GM10248 (cell line): ENCODE results near the gene NOL11.

ENCODE experiments used
- CTCF ChIA-PET: fragments of 300-600 bp; sonication (Branson Sonifier 250); formaldehyde crosslinking; extraction: SDS; loops from one replicate; lab custom pipeline; 2021; ENCODE audit warnings: antibody characterized with exemption; lab: Yijun Ruan, JAX
- POLR2A ChIA-PET: fragments of 350-650 bp; sonication (Branson Sonifier 250); formaldehyde crosslinking; extraction: SDS; loops from one replicate; lab custom pipeline; 2020; ENCODE audit warnings: antibody characterized with exemption; lab: Yijun Ruan, JAX
- DNase-seq: peaks from one replicate; pipeline ENCODE4 v3.0.0; 2012; ENCODE audit errors: extremely low spot score
- CTCF ChIP-seq: IDR thresholded peaks from 2 replicates; pipeline ENCODE4 v1.5.1; 2012; ENCODE audit warnings: mild to moderate bottlenecking, low read depth; ENCODE audit errors: extremely low read depth, missing control alignments, control extremely low read depth

The NOL11 gene

DNA sequence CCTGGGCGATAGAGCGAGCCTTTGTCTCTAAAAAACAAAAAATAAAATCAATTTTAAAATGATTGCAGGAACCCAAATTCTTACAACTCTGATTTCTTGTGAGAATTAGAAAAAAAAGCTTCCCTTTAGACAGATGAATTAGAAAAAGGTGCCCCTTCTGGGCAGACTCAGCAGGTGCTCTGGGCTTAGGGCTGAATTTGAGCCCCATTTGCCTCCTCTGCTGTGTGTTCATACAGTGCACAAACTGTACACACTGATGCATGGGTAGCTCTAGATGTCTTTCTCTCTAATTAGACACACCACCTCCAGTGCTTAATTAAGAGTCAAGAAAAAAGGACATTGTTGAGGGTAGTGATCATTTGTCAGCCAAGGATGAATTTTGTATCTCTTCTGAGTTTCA, 38.5 kb upstream of the NOL11 start:
- DNase-seq, result no peak
- peak; percentile 17 for TF ChIP-seq CTCF
- CTCF ChIA-PET, result interaction anchor here (1.1 to 2.0 kb wide), 3 partner anchors 9 to 12 kb away, joined by 3 to 9 read pairs (median 4); no protein-coding TSS in a partner anchor
- POLR2A ChIA-PET, result no interaction called here

DNA sequence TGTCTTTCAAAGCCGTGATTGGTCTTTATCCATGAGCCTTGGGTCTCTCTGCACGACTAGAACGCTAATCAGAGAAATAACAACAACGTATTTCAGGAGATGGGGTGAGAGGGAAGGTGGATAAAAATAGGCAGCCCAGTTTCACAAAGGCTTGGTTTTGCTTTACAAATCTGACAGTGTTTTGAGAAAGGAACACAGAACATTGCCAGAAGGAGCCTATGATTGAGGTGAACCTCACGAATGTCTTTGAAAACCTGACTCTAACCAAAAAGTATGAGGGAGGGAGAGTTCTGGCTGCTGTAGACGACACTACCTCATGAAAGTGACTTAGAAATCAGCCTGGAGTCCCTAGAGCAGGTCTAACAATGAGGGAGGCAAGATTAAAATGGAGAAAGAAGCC, 38.0 kb upstream of the NOL11 start:
- CTCF ChIA-PET, result interaction anchor here (1.1 to 2.0 kb wide), 3 partner anchors 9 to 12 kb away, joined by 3 to 9 read pairs (median 4); no protein-coding TSS in a partner anchor
- no peak for DNase-seq
- POLR2A ChIA-PET, result no interaction called here
- no peak for TF ChIP-seq CTCF

DNA sequence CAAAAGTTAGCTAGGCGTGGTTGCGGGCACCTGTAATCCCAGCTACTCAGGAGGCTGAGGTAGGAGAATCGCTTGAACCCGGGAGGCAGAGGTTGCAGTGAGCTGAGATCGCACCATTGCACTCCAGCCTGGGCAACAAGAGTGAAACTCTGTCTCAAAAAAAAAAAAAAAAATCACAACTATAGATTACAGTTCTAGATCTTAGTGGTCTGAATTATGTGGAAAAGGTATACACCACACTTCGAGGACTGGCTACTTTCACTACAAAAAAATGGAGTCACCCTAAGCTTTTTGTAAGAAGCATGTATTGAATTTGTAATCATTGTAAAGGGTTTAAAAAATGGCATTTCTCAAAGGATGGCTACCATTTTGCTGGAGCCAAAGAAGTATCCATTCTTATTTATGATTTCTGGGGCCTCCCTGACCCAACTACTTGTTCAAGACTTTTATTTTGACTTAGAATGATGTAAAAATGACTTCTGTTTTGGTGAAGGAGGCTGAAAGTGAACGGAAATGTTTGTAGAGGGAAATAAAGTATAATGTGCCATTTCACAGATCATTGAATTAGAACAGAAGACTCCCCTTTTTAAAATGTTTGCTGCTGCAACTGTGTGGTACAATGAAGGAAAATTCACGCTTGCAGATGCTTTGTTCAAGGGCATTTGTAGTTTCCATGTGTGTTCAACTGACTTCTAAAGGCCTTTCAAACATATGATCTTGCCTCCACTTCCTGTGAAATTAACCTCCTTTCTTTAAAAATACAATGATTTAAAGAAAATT, 37.1 kb upstream of the NOL11 start:
- ChIA-PET POLR2A (no interaction called here), CTCF (interaction anchor here (1.3 to 1.5 kb wide), 2 partner anchors 9 to 305 kb away, joined by 3 to 5 read pairs; no protein-coding TSS in a partner anchor)
- no peak for TF ChIP-seq CTCF
- no peak for DNase-seq

GRCh38 chr17:67682196-67682595, 35.5 kb upstream of the NOL11 start:
- POLR2A ChIA-PET, result interaction anchor here (0.7 kb wide), 1 partner anchor 17 kb away, joined by 4 read pairs; no protein-coding TSS in a partner anchor

DNA sequence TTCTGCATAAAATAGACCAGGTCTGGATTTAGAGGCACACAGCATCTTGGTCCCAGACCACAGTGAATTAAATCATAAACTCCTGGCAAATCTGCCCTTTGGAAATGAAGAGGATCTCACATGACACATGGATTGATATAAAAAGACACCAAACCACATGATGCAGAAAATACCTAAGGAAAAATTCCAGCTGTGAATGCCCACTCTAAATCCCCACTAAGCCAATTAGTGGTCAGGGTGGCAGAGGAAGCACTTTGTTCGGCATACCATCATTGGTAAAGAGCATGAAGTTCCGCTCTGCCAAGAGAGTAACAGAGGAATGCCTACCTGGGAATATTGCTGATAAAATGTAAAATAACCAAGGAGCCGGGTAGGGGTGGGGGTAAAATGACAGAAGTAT, 32.4 kb upstream of the NOL11 start:
- DNase-seq, result no peak
- CTCF ChIA-PET, result interaction anchor here (1.4 to 6.5 kb wide), 4 partner anchors 9 to 311 kb away, joined by 3 to 63 read pairs (median 4); no protein-coding TSS in a partner anchor
- POLR2A ChIA-PET, result no interaction called here
- no peak for TF ChIP-seq CTCF

More at GRCh38 chr17:67682196-67682595, 35.5 kb upstream of the NOL11 start:
- CTCF ChIA-PET, result interaction anchor here (1.1 to 1.5 kb wide), 3 partner anchors 16 to 307 kb away, joined by 3 to 5 read pairs (median 4); no protein-coding TSS in a partner anchor
- DNase-seq, result no peak
- no peak for TF ChIP-seq CTCF

- POLR2A ChIA-PET, result no interaction called here
- no peak for TF ChIP-seq CTCF
- DNase-seq, result no peak
- CTCF ChIA-PET, result interaction anchor here (0.9 to 6.5 kb wide), 10 partner anchors 9 to 320 kb away, joined by 3 to 63 read pairs (median 6); partner anchors contain the start of gene PSMD12
Observed at GRCh38 chr17:67686241-67686640, 31.5 kb upstream of the NOL11 start.
